ENCODE measurements around the gene SUMO3. TPM values are rescaled to one million over a fixed set of nuclear protein-coding genes. Genes with fewer than 3 reads are reported as not detected.

SUMO3 gene
- total RNA-seq (2022) (59.5 and 62.3 TPM in 2 replicates), Bru-seq, nascent RNA (percentile 78 among the genes with signal in this experiment), BruChase-seq, experiment 1, labeled RNA remaining after a 6-hour chase (percentile 94 among the genes with signal in this experiment), BruChase-seq, experiment 2, labeled RNA remaining after a 2-hour chase (percentile 85 among the genes with signal in this experiment)
- long read RNA-seq, transcript SUMO3-201 (4 exons, 1,807 nt) = major isoform, 148 of 156 reads
- long read RNA-seq, partial matches to known transcripts = 4 of 156 reads
- long read RNA-seq, other reads (novel, unspliced or antisense) = 4 of 156 reads

- ChIA-PET POLR2A (interaction anchor here (0.7 to 0.9 kb wide), 3 partner anchors 16 to 122 kb away, joined by 3 to 11 read pairs (median 3); partner anchors contain the start of genes SLX9 and UBE2G2), CTCF (interaction anchor here (0.5 to 1.0 kb wide), 2 partner anchors 13 to 75 kb away, joined by 3 read pairs; no protein-coding TSS in a partner anchor)
- Mint-ChIP-seq H3K27me3 (ENCODE audit: insufficient read depth, unreplicated experiment) (no peaks in the 10 kb centered on the region), H3K27ac (ENCODE audit: low read depth, unreplicated experiment) (no peak within 1 kb of the TSS), H3K4me3 (ENCODE audit: unreplicated experiment) (peak within 1 kb of the TSS; percentile 72), H3K9me3 (ENCODE audit: unreplicated experiment) (peaks cover 21% of the 10 kb centered on the region), H3K36me3 (ENCODE audit: insufficient read depth, unreplicated experiment) (peaks cover 14% of the 10 kb centered on the region), H3K4me1 (ENCODE audit: insufficient read depth, unreplicated experiment) (peaks cover 6% of the 10 kb centered on the region)
- TSS peak; percentile 54 for BruUV-seq (replicated peaks)
- intact Hi-C loops (cut with micrococcal nuclease) = loop anchor here (5.0 kb wide), 2 partner anchors 54 to 109 kb away; partner anchors contain the start of gene PTTG1IP
- DNase-seq (ENCODE audit: unreplicated experiment) = peak; percentile 60
- TF ChIP-seq CTCF (IDR thresholded peaks at IDR 0.05; ENCODE audit: unreplicated experiment) = no peak
Observed at GRCh38 chr21:44817914-44818639, at the start of gene SUMO3. Gene SUMO3, minus strand, starts transcription at chr21:44818062. Its CDS starts 94 bp downstream, at chr21:44817968.

GRCh38 chr21:44867464-44867863 is 49.6 kb upstream of the SUMO3 start:
- H3K27ac Mint-ChIP-seq (ENCODE audit: low read depth, unreplicated experiment) = peak overlapping the region; percentile 89
- ChIA-PET POLR2A (interaction anchor here (0.6 to 1.0 kb wide), 2 partner anchors 10 to 43 kb away, joined by 3 to 4 read pairs; no protein-coding TSS in a partner anchor), CTCF (interaction anchor here (0.6 to 1.6 kb wide), 2 partner anchors 10 to 66 kb away, joined by 3 to 5 read pairs; no protein-coding TSS in a partner anchor)
- BruUV-seq (replicated peaks) = no TSS peak
- H3K4me1 Mint-ChIP-seq (ENCODE audit: insufficient read depth, unreplicated experiment) = peaks cover 48% of the 10 kb centered on the region
- intact Hi-C loops (cut with micrococcal nuclease) = no loop called here
- no peak for TF ChIP-seq CTCF (IDR thresholded peaks at IDR 0.05; ENCODE audit: unreplicated experiment)
- H3K4me3 Mint-ChIP-seq (ENCODE audit: unreplicated experiment) = no peak overlapping the region
- no peaks in the 10 kb centered on the region for H3K27me3 Mint-ChIP-seq (ENCODE audit: insufficient read depth, unreplicated experiment)
- H3K9me3 Mint-ChIP-seq (ENCODE audit: unreplicated experiment) = no peaks in the 10 kb centered on the region
- peaks cover 57% of the 10 kb centered on the region for H3K36me3 Mint-ChIP-seq (ENCODE audit: insufficient read depth, unreplicated experiment)
- no peak for DNase-seq (ENCODE audit: unreplicated experiment)

GRCh38 chr21:44866780-44867179 is 48.9 kb upstream of the SUMO3 start:
- CTCF ChIA-PET = interaction anchor here (0.6 to 1.6 kb wide), 3 partner anchors 15 to 510 kb away, joined by 3 to 5 read pairs (median 3); no protein-coding TSS in a partner anchor
- BruUV-seq (replicated peaks) = no TSS peak
- peaks cover 57% of the 10 kb centered on the region for H3K36me3 Mint-ChIP-seq (ENCODE audit: insufficient read depth, unreplicated experiment)

More at GRCh38 chr21:44866780-44867179, 48.9 kb upstream of the SUMO3 start:
- DNase-seq (ENCODE audit: unreplicated experiment) = no peak
- Mint-ChIP-seq H3K27ac (ENCODE audit: low read depth, unreplicated experiment) (peak overlapping the region; percentile 89), H3K4me3 (ENCODE audit: unreplicated experiment) (no peak overlapping the region), H3K4me1 (ENCODE audit: insufficient read depth, unreplicated experiment) (peaks cover 49% of the 10 kb centered on the region), H3K9me3 (ENCODE audit: unreplicated experiment) (no peaks in the 10 kb centered on the region), H3K27me3 (ENCODE audit: insufficient read depth, unreplicated experiment) (no peaks in the 10 kb centered on the region)
- POLR2A ChIA-PET = no interaction called here
- intact Hi-C loops (cut with micrococcal nuclease) = no loop called here
- no peak for TF ChIP-seq CTCF (IDR thresholded peaks at IDR 0.05; ENCODE audit: unreplicated experiment)
